OCI-LY3 (cell line): ENCODE data around the gene GRXCR2.

Source experiments
- EZH2phosphoT487 ChIP-seq: fragments of 200-600 bp; shearing (Covaris generic); IDR thresholded peaks from 2 replicates; pipeline ENCODE4 v1.6.1; 2018; ENCODE audit warnings: antibody characterized with exemption, mixed run types, low read depth
- TF ChIP-seq, protein P1 (sequence below): fragments of 200-600, 300-600 bp; sonication (generic); IDR thresholded peaks from 2 replicates; pipeline ENCODE4 v1.5.1; 2014; ENCODE audit warnings: antibody characterized with exemption, low read length, low read depth

DNA sequence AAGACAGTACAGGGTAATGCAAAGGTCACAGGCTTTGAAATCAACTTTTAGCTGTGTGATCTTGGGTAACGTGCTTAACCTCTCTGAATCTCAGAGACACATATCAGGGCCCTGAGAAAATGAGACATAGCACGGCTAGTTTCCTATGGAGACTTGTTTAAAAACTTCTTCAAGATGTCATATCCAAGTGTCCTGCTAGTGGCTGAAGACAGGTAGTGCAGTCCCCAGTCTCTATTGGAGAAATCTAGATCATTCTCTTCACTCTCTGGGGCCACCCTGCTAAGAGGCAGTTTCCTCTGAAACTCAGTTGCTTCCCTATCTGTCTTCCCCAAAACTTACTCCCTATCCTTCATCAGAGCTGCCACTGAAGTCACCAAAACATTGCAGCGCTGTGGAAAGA lies 30.3 kb upstream of the GRXCR2 start:
- TF ChIP-seq, protein P1, sequence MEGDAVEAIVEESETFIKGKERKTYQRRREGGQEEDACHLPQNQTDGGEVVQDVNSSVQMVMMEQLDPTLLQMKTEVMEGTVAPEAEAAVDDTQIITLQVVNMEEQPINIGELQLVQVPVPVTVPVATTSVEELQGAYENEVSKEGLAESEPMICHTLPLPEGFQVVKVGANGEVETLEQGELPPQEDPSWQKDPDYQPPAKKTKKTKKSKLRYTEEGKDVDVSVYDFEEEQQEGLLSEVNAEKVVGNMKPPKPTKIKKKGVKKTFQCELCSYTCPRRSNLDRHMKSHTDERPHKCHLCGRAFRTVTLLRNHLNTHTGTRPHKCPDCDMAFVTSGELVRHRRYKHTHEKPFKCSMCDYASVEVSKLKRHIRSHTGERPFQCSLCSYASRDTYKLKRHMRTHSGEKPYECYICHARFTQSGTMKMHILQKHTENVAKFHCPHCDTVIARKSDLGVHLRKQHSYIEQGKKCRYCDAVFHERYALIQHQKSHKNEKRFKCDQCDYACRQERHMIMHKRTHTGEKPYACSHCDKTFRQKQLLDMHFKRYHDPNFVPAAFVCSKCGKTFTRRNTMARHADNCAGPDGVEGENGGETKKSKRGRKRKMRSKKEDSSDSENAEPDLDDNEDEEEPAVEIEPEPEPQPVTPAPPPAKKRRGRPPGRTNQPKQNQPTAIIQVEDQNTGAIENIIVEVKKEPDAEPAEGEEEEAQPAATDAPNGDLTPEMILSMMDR, result no peak
- no peak for TF ChIP-seq EZH2phosphoT487
